Inferior parietal cortex (tissue), 1 donor: Measurements from ENCODE around the gene URAD.
"Not testable (repeated sequence)": the region's sequence is repeated elsewhere in the genome, so short reads cannot be mapped to it uniquely, and the experiment has no call there.

ENCODE experiments used
- DNase-seq: peaks from one replicate; pipeline ENCODE4 v3.0.0-alpha.2; 2016; ENCODE audit errors: extremely low spot score

Gene URAD

DNA sequence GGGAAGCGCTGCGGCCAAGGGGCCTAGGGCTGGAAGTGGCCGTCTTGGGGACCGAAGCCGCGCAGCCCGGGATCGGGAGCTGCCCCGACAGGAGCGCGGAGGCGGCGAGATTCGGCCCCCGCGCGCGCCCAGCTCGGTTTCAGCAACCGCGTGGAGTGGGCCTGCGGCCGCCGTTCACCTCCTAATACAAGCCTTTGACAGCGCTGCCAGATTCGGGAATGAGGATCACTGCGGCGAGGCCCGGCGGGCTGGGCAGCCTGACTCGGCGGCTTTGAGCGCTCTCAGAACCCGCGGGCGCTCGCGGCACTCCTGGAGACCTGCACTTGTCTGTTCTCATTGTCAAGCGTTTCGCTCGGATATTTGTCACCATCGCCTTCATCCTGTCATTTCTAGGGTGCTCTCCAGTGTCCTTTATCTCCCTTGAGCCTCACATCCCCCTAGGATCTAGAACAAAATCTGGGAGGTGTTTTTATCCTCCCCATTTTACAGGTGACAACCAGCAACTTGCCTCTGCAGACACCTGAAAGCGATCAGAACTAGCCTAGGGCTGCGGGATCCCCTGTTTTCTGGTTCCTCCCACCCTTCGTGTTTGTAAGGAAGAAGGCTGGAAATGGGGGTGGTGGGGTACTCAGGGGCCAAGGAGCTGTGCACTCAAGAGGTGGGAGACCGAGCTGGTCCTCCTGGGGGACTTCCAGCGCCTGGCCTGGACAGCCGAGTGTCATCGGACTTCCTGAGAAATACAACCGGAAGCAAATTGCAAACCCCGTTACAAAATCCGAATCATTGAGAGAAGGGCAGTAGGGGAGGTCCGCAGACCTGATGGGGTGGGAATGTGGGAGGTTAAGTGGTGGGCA lies 17.9 kb downstream of the URAD start:
- DNase-seq, result no peak

DNA sequence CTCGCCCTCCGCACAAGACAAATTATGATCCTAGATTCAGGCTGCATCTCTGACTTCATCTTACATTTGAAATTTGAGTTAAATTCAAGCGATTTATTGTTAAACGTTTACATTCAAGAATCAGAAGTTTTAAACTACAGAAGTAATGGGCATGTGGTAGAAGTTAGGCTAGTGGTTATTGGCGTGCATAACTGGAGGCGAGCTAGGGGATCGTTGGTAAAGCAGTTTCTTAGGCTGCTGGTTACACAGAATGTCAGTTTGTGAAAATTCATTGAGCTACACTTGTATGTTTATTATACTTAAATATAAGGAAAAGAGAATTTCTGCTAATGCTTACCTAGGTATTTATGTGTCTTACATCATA lies 18.6 kb downstream of the URAD start:
- DNase-seq, result no peak

DNA sequence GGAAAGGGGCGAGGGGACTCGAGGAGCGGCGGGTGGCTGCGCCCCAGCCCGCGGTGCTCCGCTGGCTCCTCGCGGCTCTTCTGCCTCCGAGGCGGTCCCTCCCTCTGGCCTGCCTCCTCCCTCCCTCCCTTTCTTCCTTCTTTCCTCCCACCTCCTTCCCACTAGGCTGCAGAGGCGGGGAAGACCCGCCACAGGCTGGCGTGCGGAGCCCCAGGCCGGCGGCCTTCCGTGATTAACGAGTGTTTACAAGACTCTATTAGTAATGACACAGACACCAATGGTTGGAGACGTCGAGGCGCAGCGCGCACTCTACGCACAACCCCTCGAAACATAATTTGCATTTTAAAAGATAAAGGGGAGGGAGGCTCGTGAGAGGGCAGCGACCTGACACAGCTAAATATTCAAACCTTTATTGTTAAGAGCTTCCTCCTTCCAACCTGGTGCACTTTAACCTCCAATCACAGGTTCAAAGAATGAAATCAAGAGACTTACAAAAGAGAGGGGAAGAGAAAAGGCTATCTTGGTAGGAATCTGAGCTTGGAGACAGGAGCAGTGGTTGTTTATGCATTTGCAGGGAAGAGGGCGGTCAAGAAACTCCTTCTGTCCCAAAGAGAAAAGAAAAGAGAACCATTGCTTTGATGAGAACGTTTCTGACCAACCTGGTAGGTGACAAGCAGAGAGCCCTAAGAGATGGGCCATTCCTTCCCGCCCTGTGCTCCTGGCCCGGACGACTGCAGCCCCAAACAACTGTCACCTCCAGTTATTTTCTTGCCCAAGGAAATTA lies 19.2 kb downstream of the URAD start, which contains the start of gene CDX2:
Gene CDX2, minus strand, starts transcription at position 234 of the 784 bp plus-strand sequence. CDS start 309 bp downstream, outside the sequence.
- no peak for DNase-seq

DNA sequence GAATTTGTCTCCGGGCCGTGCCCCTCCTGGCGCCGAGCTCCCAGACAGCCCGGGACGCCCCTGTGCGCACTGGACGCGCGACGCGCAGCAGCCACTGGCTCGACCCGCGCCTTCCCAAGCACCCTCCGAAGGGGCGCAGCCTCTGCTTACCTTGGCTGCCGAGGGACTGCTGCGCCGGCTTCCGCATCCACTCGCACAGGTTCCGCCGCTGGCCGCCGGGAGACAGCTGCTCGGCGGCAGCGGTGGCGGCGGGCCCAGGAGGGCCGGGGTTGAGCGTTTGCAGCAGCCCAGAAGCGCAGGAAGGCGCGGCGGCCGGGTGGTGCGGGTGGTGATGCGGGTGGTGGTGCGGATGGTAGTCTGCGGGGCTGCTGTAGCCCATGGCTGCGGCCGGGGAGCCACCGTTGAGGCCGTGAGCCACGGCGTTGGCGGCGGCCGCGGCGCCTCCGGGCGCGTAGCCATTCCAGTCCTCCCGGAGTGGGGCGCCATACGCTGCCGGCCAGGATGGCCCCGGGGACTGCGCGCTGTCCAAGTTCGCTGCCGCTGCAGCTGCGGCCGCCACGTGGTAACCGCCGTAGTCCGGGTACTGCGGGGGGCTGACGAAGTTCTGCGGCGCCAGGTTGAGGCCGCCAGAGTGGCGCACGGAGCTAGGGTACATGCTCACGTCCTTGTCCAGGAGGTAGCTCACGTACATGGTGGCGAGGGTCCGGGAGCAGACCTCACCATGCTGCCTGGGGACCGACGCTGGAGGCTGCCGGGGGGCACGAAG lies 20.0 kb downstream of the URAD start:
- DNase-seq, result no peak

DNA sequence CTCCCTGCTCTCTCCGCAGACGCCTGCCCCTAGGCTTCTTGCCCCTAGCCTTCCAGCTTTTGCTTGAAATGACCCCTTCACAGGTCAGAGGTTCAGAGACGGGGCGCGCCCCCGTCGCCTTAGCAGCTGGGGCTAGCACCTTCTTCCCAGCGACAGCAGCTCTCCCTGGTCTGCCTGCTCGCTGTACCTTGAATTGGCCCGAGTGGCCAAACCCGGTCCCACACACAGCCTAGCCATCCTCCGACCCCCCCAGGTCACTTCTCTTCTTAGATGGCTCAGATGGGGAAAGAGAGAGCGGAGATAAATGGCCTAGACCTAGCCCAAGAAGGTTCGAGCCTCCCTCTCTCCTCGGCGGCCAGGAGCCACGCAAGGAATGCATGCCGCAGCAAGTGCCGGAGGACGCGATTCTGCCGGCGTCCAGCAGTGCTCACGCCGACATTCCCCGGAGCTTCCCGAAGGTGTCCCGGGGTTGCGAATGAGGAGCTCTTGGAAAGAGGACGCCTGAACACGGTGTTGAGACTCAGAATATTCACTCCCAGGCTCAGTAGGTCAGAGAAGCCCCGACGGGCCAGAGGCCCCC lies 20.7 kb downstream of the URAD start:
- DNase-seq, result no peak

DNA sequence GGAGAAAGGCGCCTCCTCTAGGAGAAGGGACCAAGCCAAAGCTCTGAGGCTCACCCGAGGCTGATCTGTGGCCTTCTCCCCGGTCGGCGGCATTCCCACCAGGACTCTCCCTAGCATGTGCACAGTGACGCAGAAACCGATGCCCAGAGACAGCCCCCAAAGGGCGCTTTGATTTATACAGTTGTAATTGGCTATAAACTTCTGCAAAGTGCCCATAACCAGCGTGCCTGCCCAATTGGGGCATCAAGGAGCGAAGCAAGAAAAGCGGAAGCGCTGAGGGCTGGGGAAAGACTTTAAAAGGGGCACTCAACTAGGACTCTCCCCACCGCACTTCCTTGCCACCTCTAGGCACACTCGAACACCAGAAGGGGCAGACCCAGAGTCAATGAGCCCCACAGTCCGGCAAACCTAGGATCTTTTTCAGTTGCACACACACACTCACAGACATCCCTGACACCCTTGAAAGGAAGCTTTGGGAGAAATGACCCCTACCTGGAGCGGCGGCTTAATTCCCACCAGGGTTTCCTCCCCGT lies 21.2 kb downstream of the URAD start:
- no peak for DNase-seq

DNA sequence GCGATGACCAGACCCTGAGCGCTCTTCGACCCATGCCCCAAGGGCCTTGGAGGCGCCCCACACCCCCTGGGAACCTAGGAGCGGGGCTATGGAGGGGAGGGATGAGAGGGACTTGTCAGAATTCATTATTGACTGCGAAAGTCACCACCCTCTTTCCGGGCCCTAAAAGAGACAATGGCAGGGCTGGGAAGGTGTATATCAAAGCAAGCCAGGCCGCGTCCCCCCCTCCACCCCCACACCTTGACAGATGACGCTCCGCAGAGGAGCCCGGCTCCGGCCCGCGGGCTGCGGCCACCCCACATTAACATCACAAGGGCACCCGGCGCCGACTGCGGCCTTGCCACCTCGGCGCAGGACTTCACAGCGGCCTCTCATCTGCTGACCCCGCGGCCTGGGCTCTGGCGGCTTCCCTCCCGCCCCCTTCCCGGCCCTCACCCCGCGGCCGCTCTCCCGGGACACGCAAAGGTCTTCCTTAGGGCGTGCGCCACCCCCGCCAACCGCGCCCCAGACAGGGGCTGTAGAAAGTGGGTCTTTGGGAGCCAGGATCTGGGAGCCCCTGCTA lies 21.8 kb downstream of the URAD start:
- no peak for DNase-seq

DNA sequence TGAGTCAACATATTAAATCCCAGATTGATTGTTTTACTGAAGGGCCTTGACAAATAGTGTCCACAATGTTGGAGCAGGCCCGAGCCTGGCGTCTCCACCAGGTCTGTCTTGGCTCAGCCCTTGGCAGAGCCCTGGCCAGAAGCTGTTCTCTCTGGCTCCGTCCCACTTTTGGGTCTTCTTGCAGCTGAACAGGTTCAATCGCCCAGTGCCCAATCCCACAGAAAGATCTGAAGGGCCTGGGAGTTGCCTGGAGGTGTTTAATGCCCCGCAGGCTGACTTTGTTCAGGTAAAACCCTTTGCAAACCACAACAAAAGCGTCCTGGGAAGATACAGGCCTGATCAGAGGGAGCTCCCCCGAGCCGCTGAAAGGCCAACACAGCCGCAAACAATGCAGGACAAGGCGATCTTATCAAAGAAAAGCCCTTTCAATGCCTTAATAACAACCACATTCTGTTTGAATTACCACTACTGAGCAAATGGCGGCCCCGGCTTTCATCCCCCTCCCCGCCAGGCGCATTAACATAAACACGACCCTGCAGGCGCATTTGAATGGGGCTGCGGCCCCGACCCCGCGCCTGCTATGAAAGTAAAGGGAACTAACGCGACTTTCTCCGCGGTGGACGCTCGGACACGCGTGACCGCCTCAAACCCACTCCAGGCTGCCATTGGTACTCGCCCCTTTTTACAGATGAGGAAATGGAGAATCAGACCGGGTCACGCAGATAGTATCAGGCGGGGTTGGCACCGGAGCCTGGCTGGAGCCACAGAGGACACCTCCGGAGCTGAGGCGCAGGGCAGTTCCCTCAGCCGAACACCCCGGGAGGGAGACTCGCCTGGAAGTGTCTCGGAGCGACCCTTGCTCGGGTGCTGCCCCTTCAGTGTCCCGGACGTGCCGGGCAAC lies 22.5 kb downstream of the URAD start:
- DNase-seq, result no peak

DNA sequence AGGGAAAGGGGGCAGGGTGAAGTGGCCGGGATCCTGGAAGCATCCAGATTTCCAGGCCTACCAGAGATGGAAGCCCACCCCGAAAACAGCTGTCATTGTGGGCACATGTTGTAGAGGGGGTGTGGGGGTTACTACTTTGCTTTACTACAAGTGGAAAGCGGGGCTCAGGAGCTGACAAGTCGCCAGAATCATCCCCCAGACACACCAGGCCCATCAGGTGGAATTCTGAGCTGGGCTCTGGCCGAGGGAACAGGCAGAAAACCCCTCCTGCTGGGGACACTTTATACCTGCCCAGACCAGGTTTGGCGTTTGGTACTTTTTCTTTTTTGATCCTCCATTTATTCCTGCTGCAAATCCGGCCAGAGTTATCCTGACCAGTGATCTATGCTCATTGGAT lies 23.2 kb downstream of the URAD start:
- DNase-seq, result no peak

DNA sequence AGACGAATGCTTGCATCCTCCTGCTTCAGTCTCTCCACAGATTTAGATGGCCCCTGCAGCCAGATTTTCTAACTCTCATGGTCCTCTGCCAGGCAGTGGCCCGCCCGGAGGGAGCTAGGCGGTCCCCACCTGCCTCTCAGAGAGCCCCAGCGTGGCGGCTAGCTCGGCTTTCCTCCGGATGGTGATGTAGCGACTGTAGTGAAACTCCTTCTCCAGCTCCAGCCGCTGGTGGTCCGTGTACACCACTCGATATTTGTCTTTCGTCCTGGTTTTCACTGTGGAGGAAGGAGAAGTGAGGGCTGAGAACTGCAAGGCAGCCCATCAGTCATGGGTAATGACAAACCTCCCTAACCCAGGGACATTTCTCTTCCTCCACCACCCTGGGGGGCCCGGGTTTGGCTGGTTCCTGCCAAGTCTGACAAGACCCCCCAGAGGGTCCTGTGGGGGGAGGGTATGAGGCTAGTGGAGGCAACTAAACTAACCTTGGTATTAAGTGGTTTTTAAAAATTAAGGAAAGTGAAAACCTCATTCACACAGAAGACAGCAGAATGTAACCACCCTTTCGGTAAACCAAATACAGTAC lies 23.7 kb downstream of the URAD start:
- no peak for DNase-seq

DNA sequence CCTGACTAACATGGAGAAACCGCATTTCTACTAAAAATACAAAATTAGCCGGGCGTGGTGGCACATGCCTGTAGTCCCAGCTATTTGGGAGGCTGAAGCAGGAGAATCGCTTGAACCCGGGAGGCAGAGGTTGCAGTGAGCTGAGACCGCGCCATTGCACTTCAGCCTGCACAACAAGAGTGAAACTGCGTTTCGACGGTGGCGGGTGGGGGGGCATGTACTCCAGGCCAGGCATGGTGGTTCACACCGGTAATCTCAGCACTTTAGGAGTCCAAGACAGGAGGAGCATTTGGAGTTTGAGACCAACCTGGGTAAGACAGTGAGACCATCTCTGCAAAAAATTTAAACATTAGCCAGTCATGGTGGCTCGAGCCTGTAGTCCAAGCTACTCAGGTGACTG lies 24.3 kb downstream of the URAD start:
- not testable (repeated sequence) for DNase-seq

DNA sequence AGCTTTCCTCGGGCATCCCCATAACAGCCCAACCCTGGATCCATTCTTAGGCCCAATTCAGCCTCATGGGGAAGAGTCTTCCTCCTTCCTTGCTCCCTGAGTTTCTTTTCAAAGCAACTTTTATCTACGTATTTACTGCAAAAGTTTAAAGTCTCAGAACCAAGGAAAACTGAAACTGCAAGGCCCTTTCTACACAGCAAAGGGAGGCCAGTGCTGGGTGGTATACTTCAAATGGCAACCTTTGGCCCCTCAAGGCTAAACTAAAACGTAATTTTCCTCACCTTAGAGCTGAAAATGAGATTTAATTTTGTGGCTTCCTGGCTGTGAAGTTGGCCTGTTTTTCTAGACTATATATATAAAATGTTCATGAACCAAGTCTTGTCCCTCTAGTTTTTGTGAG lies 25.0 kb downstream of the URAD start:
- no peak for DNase-seq

DNA sequence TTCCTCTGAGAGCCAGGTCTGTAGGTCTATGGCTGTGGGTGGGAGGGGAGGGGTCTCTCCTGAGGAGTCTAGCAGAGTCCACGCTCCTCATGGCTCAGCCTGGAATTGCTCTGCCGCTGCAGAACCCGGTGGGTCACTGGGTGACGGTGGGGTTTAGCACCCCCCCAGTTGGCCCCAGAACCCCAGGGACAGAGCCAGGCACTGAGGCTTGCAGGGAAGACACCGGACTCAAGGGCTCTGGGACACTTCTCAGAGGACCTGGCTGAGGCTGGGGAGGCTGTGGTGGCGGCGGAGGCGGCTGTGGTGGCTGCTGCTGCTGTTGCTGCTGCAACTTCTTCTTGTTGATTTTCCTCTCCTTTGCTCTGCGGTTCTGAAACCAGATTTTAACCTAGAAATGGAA lies 25.5 kb downstream of the URAD start:
- DNase-seq, result no peak

DNA sequence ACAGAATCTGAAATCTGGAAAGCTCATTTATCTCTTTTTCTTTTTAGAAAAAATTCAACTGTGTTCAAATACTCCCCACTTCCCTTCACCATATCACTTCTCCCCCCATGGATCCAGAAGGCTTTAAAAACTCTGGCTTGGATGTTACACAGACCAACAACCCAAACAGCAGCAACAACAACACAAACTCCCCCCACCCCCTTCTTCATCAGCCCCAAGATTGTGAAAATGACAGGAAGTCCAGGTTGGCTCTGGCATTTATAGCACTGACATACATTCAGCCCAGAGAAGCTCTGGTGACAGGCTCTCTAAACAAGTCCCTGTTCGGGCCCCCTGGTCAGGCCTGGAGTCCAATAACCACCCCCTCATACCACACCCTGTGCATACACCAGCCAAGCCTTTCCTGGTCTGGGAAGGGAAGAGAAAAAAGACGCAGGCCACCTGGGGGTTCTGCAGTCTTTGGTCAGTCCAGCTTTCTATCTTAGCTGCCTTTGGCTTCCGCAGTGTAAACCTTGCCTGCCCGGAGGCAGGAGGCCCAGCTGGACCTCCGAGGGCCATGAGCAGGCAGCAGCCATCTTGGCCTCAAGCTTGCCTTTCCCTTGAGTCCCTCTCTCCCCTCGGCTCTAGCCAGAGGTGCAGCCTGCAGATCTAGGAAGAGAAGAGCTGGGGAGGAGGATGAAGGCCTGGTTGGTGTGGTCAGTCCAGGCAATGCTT lies 26.2 kb downstream of the URAD start:
- DNase-seq, result no peak

DNA sequence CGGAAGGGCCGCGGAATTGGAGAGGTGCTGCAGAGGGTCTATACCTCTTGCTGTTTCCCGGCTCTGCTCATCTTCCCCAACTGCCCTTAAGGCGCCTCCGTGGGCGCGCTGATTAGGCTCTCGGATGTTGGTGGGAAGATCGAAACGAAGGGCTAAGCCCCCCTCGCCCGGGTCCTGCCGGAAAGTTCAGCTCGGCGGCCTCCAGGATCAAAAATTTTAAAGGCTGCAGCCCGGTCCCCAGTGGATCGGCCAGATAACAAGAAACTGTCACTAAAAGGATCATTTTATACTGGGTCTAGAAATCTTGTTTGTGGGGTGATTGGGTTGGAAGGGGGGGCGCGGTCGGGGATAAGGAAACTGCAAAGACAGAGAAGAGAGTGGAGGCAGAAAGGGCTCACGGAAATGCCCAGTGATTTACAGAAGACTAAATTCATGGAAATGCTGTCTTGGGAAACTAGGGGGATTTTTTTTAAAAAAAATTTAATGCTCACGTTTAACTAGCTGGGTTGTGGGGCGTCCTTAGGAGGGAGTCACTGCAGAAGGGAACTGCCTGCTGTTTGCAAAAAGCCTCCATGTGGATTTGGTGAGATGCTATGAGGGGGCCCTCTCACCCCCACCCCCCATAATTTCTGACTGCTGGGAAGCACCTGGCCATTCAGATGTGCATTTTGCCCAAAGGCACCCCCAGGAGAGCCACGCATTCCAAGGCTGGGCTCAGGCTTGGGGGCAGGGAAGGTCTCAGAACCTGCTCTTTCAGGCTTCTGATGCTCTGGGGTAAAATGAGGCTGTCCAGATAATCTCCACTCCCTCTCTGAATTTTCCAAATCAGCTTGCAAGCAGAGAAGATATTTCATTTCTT lies 27.0 kb downstream of the URAD start:
- DNase-seq, result no peak

DNA sequence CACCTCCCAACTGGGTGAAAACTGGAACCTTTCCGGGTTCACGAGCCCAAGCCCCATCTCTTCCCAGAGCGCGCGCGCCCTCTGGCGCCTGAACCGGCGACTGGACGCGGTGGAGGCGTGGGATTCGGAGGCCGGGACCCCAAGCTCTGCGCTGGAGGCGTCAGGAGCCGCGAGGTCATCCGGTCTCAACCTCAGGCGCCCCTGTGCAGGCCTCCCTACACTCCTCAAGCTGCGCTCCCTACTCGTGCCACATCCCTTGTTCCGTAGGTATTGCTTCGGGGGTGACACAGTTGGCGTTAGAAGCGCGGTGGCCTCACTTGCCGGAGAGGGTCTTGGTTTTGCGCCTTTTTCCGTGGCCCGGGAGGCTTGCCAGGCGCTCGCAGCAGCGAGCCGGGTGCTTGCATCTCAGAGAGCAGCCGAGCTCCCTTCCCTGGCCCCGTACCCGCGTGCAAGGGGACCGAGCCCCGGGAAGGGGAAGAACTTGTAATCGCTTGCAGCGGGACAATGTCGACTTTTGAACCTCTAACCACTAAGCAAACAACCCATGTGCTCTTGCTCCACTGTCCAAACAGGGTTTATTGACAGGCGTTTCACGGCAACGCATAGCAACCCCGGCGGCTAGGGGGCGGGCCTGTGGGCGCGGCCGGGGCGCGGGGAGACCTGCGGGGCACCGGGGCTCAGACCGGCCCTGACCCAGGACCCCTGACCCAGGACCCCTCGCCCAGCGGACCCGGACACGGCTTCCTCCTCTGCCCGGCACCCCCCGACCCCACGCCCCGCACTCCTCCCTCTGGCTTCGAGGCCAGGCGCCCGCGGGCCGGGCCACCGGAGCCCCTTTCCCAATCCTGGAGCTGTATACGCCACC lies 27.9 kb downstream of the URAD start:
- DNase-seq, result no peak

DNA sequence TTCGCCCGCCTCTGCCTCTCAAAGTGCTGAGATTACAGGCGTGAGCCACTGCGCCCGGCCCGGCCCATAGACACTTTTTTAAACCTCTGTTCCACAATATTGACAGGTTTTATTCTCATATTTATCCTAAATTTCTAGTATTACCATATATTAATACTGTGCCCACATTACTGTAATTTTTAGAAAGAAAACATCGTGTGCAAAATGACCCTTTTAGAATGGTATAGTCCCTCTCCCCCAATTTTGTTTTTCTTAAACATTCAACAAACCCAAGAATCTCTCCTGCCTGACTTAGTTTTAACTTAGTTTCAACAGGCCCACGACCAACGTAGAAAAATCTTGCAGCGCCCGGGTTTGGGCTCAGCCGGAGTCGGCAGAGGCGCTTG lies 28.5 kb downstream of the URAD start:
- DNase-seq, result no peak
